AG10803 (cell line): Measurements from ENCODE around the gene ITGB5.
A peak's percentile ranks its signal among the peaks of the same experiment; 100 is the strongest.

Source experiments
- DNase-seq: peaks from one replicate; pipeline ENCODE4 v3.0.0; 2010; ENCODE audit warnings: low read depth
- H3K4me3 ChIP-seq: 2 replicates; pipeline ENCODE4 v1.5.1; 2011; ENCODE audit warnings: mild to moderate bottlenecking, low read length, control low read depth
- TF ChIP-seq, protein P1 (sequence below): conservative IDR thresholded peaks from 2 replicates; pipeline ENCODE4 v1.5.1; 2011; ENCODE audit warnings: mild to moderate bottlenecking, low read length, control low read depth, inconsistent platforms

Gene ITGB5

GRCh38 chr3:124893526-124893925, 6.4 kb upstream of the ITGB5 start:
- no peak for DNase-seq
- H3K4me3 ChIP-seq, result no peak overlapping the region
- TF ChIP-seq, protein P1, sequence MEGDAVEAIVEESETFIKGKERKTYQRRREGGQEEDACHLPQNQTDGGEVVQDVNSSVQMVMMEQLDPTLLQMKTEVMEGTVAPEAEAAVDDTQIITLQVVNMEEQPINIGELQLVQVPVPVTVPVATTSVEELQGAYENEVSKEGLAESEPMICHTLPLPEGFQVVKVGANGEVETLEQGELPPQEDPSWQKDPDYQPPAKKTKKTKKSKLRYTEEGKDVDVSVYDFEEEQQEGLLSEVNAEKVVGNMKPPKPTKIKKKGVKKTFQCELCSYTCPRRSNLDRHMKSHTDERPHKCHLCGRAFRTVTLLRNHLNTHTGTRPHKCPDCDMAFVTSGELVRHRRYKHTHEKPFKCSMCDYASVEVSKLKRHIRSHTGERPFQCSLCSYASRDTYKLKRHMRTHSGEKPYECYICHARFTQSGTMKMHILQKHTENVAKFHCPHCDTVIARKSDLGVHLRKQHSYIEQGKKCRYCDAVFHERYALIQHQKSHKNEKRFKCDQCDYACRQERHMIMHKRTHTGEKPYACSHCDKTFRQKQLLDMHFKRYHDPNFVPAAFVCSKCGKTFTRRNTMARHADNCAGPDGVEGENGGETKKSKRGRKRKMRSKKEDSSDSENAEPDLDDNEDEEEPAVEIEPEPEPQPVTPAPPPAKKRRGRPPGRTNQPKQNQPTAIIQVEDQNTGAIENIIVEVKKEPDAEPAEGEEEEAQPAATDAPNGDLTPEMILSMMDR, result no peak

GRCh38 chr3:124890573-124891190, 3.5 kb upstream of the ITGB5 start:
- no peak for DNase-seq
- no peak overlapping the region for H3K4me3 ChIP-seq
- TF ChIP-seq, protein P1, result no peak

DNA sequence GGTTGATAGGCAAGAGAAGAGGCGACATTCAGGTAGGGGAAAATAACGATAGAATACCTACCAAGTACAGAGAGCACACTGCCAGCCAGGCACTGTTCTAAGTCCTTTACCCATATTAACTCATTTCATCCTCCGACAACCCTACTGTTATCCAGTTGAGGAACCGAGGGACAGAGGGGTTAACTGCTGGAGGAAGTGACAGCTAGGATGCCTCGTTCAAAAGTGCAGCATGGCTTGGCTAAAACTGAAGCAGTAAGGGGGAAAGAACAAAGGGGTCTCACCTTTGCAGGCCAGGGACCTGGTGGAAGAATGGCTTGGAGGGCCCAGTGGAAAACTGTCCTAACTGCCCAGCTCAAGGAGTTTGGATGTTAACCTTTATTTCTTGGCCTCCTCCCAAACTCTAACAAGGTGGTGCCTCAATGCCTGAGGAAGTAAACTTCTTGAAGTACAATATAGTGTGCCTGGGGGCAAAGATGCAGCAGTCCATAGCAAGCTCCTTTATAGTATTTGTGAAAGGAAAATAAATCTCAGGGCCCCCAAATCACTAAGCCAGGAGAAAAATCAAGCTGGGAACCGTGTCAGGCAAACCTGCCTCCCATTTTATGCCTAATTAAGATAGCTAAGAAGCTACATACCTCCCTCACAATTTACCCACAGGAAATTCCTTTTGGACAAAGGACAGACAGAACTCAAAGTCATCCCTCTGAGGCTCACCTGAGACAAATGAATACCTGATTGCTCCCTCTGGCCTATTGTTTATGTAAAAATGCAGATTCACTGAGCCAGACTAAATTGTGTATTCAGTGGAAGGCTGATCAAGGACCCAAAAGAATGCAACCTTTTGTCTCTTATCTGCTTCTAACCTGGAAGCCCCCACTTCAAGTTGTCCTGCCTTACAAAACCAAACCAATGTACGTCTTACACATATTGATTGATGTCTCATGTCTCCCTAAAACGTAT, 1.6 kb upstream of the ITGB5 start:
- DNase-seq, result no peak
- TF ChIP-seq, protein P1, result no peak
- no peak overlapping the region for H3K4me3 ChIP-seq

DNA sequence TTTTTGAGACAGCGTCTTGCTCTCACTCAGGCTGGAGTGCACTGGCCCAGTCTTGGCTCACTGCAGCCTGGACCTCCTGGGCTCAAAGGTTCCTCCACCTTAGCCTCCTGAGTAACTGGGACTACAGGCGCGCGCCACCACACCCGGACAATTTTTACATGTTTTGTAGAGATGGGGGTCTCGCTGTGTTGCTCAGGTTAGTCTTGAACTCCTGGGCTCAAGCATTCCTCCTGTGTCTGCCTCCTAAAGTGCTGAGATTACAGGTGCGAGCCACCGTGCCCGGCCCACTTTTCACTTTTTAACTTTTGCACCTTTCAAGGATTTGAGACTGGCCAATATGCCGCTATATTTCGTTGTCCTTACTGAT, 750 bp upstream of the ITGB5 start:
- TF ChIP-seq, protein P1, result no peak
- DNase-seq, result no peak
- H3K4me3 ChIP-seq, result peak overlapping the region; percentile 85

DNA sequence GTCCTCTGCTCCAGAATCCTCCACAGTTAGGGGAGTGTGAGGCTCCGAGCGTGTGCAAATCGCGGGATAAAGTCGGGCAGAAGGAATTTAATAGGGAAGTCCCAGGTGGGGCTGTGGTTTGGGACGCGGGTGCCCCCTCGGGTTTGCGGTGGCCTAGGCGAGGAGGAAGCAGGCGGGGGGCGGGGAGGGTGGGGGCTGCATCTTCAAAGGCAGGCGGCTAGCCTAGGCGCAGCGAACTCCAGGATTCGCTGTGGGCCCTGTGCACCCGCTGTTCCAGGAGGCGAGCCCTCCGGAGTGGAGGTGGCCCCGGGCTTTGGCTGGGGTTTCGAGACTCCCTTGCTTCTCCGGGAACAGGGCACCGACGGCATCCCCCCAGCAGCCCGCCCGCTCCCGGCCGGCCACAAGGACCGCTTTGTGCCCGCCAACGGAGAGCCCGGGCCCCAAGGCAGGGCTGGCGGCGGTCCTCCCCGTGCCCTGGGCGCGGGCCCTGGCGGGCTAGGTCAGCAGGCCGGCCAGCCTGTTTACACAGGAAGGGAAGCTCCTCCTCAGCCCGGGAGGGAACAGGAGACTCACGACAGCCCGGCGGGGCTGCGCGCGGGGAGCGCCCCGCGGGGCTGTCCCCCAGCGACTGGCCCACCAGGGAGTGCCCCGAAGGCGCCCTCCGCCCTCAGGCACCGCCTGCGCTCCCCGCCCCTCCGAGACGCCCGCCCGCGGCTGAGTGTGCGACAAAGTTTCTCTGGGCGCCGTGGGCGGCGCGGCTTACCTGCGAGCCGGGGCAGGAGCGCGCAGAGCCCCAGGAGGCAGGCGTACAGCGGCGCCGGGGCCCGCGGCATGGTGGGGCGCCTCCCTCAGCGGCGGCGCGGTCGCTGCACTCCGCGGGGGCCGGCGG, 753 bp downstream of the ITGB5 start:
- H3K4me3 ChIP-seq, result peak overlapping the region; percentile 85
- peak; percentile 63 for DNase-seq
- TF ChIP-seq, protein P1, result no peak

- TF ChIP-seq, protein P1, result no peak
- peak overlapping the region; percentile 85 for H3K4me3 ChIP-seq
- DNase-seq, result peak; percentile 85
These were observed 1.5 kb downstream of the ITGB5 start for GRCh38 chr3:124885466-124886167.
